Thyroid gland (tissue), 4 donors: ENCODE results near the gene ITPKB.

Source experiments
- CTCF ChIP-seq, 6 experiments: fragments of 200-600 bp in 3 of 6; fragments of 450-650 bp in 3 of 6; sonication (generic) in 3 of 6; IDR thresholded peaks; one replicate each; pipeline ENCODE4 v1.5.1; 2016 to 2019; ENCODE audit warnings: antibody characterized with exemption in 6 of 6, mild to moderate bottlenecking in 2 of 6, inconsistent platforms in 1 of 6, moderate library complexity in 1 of 6
- POLR2A ChIP-seq, 2 donors: fragments of 450-650 bp; IDR thresholded peaks; one replicate each; pipeline ENCODE4 v1.6.1; 2017; ENCODE audit warnings: antibody characterized with exemption in 2 of 2, mild to moderate bottlenecking in 2 of 2, moderate library complexity in 1 of 2

- TF ChIP-seq CTCF (IDR thresholded peaks at IDR 0.05) (no peak), POLR2A (IDR thresholded peaks at IDR 0.05) (no peak)
These were observed 142.4 kb downstream of the ITPKB start for GRCh38 chr1:226596531-226597165.
